ENCODE data around the gene CHMP6. TPM values are rescaled to one million over a fixed set of nuclear protein-coding genes. Genes with fewer than 3 reads are reported as not detected.

The CHMP6 gene
- total RNA-seq, 1 donor: 19.4 TPM

DNA sequence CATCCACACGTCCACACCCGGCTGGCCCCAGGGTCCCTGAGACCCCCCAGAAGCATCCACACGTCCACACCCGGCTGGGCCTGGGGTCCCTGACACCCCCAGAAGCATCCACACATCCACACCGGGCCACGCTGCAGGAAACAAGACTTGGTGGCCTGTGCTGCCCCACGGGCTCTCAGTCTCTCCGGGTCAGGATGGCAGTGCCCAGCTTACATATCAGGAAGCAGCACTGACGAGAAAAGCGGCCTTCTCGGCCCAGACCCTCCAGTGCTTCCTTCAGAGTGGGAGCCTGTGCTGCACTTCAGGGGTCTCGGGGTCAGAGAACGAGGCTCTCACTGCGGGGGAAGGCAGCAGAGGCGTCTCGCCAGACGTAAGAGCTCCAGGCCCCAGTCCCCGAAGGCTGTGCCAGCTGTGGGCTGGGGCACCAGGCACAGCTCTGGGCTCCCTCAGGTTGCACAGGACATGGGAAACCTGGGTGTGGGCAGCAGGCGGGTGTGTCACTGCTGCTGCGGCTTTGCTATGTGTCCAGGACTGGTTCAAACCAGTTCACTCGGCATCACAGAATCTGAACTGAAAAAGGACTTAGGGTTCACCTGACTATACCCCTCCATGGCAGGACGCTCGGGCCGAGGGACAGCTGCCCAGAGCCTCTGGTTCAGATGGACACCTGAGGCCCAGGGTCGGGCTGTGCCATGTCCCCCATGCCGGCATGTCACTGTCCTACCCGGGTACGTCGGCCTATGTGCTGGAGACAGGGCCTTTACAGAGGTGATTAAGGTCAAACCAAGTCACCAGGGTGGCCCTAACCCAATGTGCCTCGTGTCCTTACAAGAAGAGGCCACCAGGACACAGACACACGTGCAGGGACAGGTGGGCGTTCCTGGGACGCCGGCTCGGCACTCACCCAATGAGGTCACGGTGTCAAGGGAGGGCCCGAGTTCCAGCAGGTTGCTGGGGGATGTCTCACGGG lies 40.2 kb upstream of the CHMP6 start:
- no peak overlapping the region for H3K4me3 ChIP-seq (ENCODE audit: low read depth, low read length)
- DNase-seq (ENCODE audit: low read depth): no peak
- TF ChIP-seq CTCF (IDR thresholded peaks at IDR 0.05; ENCODE audit: insufficient read depth, low read depth, low read length): no peak

DNA sequence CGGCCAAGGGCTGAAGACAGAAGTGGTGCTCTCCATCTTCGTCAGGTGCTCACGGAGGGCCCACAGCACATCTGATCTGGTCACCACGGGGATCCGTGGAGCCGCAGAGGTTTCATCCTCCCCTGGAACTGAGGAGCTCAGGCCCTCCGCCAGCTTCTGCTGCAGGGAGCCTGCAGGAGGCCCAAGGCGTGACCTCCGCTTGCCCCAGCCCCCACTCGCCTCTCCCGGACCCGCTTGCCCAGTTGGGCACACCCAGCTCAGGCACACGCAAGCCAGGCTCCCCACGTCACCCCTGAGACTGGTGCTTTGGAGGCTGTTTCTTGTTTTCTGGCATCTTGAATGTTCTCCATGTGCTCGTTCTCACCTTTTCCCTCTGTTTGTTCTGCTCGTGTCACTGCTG lies 39.4 kb upstream of the CHMP6 start:
- no peak for TF ChIP-seq CTCF (IDR thresholded peaks at IDR 0.05; ENCODE audit: insufficient read depth, low read depth, low read length)
- no peak for DNase-seq (ENCODE audit: low read depth)
- no peak overlapping the region for H3K4me3 ChIP-seq (ENCODE audit: low read depth, low read length)

- DNase-seq (ENCODE audit: low read depth): no peak
- no peak for TF ChIP-seq CTCF (IDR thresholded peaks at IDR 0.05; ENCODE audit: insufficient read depth, low read depth, low read length)
Measured at GRCh38 chr17:80953471-80954315, 37.9 kb upstream of the CHMP6 start.

GRCh38 chr17:80955078-80955477 lies 36.6 kb upstream of the CHMP6 start:
- no peak for TF ChIP-seq CTCF (IDR thresholded peaks at IDR 0.05; ENCODE audit: insufficient read depth, low read depth, low read length)
- no peak overlapping the region for H3K4me3 ChIP-seq (ENCODE audit: low read depth, low read length)
- DNase-seq (ENCODE audit: low read depth): no peak

More at GRCh38 chr17:80953471-80954315, 37.9 kb upstream of the CHMP6 start:
- H3K4me3 ChIP-seq (ENCODE audit: low read depth, low read length): no peak overlapping the region

- no peak for TF ChIP-seq CTCF (IDR thresholded peaks at IDR 0.05; ENCODE audit: insufficient read depth, low read depth, low read length)
- DNase-seq (ENCODE audit: low read depth): no peak
- H3K4me3 ChIP-seq (ENCODE audit: low read depth, low read length): no peak overlapping the region
Measured at GRCh38 chr17:80955671-80956280, 35.9 kb upstream of the CHMP6 start.

- no peak for TF ChIP-seq CTCF (IDR thresholded peaks at IDR 0.05; ENCODE audit: insufficient read depth, low read depth, low read length)
- H3K4me3 ChIP-seq (ENCODE audit: low read depth, low read length): no peak overlapping the region
- DNase-seq (ENCODE audit: low read depth): no peak
Measured at GRCh38 chr17:80956321-80957190, 35.1 kb upstream of the CHMP6 start.

All from fibroblast of villous mesenchyme (primary cell).